Activated CD4-positive, alpha-beta T cell treated with anti-CD3 and anti-CD28 coated beads for 48 hours (primary cell): ENCODE measurements around the gene SLC25A41.
"Not testable (repeated sequence)": the region's sequence is repeated elsewhere in the genome, so short reads cannot be mapped to it uniquely, and the experiment has no call there.

ENCODE experiments used
- DNase-seq: peaks from one replicate; pipeline ENCODE4 v3.0.0-alpha.2; 2020

SLC25A41 gene

DNA sequence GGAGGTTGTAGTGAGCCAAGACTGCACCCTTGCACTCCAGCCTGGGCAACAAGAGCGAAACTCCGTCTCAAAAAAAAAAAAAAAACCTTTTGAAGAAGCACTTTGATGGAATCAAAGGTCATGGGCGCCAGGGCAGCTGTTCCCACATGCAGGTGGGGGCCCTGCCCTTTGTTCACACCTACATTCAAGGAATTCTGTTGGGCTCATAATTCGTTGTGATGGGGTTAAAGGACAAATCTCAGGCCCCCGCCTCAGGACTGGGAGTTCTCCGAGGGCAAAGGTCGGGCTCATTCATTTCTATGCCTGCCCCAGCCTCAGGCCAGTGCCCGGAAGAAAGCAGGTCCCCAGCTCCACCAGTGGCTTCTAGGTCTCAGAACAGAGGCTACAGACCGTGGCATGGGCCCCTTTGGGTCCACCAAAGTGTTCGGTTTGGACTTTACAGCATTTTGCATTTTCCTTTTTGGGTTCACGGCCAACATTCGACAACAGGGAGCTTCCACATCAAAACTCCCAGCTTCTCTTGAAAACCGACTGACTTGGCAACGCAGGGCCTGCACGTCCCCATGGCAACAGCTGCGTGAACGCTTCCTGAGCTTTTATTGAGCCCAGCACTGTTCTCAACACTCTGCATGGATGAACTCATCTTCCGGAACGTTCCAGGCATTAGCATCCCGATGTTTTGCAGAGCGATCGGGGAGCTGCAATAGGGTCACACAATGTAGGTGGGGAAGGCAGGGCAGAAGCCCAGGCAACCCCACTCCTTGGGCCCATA is 30.5 kb downstream of the SLC25A41 start:
- no peak for DNase-seq

DNA sequence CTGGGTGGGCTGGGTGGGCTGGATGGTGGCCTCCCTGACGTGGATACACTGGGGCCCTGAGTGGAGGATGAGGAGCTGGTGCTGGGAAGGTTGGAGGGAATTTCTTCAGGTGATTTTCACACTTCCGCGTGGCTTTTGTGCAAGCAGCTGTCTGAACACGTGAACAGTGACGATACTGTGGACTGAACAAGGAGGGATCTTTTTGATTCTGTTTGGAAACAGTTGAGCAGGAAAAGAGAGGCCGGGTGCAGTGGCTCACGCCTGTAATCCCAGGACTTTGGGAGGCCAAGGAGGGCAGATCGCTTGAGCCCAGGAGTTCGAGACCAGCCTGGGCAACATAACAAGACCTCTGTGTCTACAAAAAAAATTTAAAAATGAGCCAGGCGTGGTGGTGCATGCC is 31.5 kb downstream of the SLC25A41 start:
- DNase-seq = no peak

DNA sequence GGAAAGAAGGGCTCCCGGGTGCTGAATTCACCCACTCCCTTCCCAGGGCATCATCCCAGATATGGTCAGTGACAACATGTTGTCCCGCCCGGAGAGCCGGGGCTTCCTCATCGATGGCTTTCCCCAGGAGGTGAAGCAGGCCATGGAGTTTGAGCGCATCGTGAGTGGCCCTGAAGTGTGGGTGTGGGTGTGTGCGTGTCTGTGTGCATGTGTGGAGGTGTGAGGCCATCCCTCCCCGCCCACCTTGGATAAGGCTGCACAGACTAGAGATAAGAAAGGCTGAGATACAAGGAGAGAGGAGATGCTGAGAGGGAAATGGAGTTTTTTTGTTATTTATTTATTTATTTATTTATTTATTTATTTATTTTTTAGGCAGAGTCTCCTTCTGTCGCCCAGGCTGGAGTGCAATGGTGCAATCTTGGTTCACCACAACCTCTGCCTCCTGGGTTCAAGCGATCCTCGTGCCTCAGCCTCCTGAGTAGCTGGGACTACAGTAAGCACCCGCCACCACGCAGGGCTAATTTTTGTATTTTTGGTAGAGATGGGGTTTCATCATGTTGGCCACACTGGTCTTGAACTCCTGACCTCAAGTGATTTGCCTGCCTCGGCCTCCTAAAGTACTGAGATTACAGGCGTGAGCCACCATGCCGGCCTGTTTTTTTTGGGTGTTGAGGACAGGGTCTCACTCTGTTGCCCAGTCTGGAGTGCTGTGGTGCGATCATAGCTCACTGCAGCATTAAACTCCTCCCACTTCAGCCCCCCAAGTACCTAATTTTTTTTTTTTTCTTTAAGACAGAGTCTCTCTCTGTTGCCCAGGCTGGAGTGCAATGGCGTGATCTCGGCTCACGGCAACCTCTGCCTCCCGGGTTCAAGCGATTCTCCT is 33.3 kb downstream of the SLC25A41 start:
- not testable (repeated sequence) for DNase-seq

DNA sequence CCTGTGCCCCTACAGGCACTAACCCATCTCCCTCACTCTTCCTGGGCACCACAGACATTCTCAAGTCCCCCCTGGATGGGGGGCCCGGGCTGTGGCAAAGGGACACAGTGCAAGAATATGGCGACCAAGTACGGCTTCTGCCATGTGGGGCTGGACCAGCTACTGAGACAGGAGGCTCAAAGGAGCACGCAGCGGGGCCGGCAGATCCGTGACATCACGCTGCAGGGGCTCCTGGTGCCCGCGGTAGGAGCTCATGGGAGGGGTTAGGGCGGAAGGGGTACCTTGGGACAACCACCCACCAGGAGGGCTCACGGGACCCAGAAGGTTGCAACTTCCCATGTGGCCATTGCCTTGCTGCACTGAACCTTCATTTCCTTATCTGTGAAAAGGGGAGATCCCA is 37.3 kb downstream of the SLC25A41 start:
- no peak for DNase-seq

DNA sequence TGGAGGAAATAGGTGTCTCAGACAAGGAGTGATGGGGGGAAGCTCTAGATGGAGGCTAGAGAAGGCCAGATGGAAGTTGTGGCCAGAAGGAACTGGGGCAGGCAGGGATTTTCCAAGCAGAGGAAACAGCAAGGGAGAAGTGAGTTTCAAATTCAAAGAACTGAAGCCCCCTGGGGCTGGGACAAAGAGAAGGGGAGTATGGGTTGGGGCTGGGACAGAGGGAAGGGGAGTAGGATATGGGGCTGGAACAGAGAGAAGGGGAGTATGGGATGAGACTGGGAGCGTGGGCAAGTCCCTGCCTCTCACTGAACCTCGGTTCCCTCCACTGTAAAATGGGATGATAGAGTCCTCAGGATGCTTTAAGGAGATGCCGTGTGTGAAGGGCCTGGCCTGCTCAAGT is 38.7 kb downstream of the SLC25A41 start:
- no peak for DNase-seq

DNA sequence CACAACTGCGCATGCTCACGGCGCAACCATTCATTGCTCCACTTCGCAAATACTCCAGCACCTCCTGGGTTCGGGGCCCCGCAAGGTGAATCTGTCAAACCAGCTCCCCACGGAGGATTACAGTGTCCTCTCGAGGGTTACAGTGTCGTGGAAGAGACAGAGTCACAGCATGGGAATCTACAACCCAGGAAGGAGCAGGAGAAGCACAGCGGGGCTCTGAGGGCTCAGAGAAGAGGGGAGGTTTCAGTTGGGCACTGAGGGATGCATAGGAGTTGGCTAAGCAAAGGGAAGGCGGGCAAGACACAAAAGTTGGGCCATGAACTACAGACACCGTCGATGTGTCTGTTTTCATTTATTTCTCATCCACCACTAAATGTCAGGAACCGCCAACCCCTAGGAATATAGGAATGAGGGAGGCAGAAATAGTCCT is 39.6 kb downstream of the SLC25A41 start:
- DNase-seq = no peak

DNA sequence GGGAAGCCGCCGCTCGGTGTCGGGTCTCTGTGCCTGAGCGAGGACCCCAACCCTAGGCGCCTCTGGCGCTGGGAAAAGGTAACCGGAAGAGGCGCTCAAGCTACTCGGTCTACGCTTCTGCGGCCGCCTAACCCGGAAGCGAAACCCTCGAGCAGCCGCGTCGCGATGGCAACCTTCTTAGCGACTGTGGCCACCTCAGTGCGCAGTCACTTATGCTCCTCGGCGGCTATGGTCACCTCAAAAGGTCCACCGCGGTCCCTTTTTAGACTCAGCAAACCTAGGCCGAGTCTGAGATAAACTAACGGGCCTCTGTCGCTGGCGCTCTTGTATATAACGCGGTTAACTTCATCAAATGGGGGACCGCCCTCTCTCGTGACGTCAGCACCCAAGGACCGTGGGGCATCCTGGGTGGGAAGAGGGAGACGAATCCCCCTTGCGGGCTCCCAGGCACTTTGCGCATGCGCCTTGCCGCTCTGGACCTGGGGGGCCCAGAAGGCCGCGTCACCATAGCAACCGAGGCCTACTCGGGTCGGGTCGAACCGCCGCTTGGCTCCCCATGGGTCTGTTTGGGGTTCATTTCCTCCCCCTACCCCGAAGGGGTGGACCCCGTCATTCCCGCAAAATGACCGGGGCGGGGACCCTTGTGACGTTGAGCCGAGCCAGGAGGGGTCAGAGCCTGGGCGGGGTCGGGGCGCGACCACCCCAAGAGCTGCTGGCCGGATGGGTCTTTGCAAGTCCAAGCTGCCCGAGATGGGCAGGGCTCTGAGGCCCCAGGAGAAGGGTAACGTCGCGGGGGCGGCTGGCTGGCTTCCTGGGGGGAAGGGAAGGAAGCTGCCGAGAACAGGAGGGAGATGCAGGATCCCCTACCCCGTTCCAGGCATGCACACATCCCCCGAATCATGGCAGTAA is 40.2 kb downstream of the SLC25A41 start, which contains the start of gene GTF2F1:
TSS of gene GTF2F1 (minus strand) at position 91 of the 909 bp plus-strand sequence. CDS start 169 bp downstream, outside the sequence.
- DNase-seq = peak; percentile 96

DNA sequence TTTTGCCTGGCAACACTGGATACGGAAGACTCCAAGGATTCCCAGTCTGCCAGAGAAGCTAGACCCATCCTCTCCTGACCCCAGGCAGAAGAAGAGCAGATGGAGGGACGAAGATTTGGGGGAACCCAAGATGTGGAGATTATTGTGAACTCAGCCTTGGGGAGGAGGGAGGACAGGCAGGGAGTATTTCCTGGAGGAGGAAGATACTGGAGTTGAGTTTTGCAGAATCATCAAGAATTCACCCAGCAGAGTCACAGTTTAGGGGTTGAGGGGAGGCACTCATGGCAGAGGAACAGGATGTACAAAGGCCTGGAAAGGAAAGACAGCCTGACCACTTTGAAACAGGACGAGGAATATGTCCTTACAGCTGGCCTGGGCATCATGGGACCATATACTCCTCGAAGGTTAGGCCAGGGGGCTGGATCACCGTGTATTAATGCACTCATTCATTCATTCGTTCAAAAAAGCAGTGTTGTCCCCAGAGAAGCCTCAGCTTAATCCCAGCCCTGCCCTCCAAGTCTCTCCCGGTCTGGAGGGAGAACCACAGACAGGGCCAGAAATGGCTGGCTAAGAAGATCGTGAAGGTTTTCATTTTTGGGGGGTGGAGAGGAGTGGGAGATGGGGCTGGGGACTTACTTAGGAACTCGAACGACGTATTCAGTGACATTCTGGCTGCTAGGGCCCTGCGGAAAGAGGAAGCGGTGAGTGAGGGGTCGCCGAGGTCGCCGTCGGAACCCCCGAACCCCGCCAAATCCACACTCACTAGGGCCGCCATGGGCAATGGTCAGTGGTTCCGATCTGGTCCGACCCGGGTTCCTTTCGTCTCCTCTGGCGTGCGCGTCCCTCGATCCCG is 41.1 kb downstream of the SLC25A41 start:
- no peak for DNase-seq

DNA sequence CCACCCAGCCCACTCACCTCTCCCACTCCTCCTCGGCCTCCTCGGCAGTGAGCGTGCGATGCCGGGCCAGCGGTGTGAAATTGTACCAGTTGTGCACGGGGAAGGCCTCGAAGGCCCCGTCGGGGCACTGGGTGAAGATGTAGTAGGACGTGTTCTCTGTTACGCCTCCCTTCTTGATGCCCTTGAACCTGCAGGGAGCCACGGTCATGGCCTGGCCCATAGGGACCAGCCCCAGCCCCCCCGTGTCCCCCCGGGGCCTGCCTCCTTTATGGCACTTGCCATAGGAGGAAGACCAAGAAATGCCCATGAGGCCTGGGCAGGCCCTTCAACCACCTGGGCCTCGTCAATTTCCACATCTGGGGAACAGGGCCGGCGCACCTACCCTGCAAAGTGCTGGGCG is 46.2 kb downstream of the SLC25A41 start:
- DNase-seq = no peak

DNA sequence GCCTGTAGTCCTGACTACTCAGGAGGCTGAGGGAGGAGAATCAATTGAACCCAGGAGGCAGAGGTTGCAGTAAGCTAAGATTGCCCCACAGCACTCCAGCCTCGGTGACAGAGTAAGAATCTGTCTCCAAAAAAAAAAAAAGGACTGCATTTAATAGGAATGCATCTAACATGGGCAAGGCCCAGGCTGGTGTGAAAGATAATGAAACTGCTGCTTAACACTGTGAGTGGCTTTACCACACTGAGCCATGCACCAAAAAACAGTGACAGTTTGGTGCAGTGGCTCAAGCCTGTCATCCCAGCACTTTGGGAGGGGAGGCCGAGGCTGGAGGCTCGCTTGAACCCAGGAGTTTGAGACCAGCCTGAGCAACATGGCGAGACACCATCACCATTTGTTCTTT is 49.2 kb downstream of the SLC25A41 start:
- DNase-seq = no peak

DNA sequence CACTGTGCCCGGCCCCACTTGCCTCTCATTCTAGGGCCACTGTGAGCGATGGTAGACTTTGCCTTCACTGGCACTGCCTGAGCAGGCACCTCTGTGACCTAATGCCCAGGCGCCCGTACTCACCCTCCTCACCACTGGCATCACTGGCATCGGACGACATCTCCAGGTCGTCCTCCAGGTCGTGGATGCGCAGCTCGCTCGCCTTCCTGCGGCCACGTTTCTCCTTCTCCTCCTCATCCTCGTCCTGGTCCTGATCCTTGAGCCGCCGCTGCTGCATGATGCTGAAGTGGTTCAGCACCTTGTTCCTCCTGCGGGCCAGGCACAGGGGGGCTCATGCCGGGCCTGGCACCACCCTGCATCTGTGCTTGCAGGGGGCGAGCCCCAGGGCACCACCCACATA is 50.4 kb downstream of the SLC25A41 start:
- no peak for DNase-seq

DNA sequence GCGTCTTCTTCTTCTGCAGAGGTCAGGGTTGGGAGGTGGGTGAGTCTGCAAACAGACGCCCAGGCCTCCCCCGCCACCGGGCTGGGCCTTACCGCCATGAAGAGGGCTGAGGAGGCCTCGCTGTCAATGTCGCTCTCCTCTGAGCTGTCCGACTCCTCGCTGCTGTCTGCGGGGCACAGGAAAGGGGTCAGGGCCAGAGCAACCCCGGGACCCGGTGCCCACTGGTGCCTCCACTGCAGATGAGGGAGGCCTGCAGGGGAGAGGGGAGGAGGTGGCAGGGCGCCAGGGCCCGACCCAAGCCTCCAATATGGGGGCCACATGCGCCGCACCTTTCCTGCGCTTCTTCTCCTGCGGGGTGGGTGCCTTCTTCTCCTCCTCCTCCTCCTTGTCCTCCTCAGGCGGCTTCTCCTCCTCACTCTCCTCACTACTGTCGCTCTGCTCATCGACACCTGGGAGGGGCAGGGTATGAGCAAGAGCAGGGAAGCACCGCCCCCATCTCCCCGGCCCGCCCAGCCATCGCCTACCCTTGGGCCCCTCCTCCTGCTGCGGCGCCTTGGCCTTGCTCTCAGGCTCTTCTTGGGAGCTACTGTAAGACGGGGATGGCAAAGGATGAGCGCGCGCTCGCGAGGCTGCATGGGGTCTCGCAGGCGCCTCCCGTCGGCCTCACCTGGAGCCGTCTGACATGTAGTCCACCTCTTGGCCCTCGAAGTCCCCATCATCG is 52.4 kb downstream of the SLC25A41 start:
- no peak for DNase-seq

DNA sequence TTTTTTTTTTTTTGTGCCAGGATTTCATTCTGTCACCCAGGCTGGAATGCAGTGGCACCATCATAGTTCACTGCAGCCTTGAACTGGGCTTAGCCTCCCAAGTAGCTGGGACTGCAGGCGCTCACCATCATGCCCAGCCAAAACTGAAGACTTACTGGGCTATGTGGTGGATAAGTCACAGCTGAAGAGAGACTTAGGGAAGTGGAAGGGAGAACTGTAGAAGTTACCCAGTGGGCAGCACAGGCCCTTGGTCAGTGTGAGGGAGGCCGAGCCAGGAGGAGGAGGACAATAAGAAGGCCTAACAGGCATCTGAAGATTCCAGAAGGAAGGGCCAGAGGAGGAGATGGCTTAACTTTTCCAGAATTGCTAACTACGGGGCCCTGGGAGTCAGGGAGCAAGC is 53.8 kb downstream of the SLC25A41 start:
- DNase-seq = no peak

DNA sequence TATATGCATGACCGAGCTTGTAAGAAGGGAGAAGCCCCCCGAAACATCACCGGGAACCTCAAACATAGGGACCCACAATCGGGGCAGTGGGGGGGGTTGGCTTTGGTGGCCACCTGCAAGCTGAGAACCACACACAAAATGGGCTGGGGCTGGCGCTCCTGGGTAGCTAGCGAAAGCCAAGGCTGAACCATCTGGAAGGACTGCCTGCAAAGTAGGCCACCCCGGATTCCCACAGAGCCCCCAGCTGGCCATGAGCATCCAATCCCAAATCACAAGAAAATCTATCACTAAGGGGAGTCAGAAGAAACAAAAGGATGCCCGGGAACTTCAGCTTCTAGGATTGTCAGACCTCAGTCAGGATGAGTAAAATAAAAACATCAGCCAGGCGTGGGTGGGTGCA is 55.1 kb downstream of the SLC25A41 start:
- DNase-seq = no peak

DNA sequence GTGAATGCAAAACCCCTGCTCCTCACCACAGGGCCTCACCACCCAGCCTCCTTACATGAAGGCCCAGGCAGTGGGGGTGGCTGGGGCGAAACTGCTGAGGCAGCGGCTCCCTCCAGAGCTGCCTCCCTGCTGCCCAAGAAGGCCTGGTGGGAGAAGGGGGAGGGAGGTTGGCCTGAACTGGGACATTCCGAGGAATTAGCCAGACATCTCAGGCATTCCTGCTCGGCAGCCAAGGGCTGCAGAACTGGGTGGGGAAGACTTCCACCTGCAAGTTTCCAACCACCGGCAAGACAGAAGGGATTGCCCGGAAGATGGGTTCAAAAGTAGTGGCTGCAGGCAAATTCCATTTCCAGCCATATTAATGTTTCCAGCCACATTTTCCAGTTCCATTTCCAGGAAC is 55.5 kb downstream of the SLC25A41 start:
- no peak for DNase-seq

DNA sequence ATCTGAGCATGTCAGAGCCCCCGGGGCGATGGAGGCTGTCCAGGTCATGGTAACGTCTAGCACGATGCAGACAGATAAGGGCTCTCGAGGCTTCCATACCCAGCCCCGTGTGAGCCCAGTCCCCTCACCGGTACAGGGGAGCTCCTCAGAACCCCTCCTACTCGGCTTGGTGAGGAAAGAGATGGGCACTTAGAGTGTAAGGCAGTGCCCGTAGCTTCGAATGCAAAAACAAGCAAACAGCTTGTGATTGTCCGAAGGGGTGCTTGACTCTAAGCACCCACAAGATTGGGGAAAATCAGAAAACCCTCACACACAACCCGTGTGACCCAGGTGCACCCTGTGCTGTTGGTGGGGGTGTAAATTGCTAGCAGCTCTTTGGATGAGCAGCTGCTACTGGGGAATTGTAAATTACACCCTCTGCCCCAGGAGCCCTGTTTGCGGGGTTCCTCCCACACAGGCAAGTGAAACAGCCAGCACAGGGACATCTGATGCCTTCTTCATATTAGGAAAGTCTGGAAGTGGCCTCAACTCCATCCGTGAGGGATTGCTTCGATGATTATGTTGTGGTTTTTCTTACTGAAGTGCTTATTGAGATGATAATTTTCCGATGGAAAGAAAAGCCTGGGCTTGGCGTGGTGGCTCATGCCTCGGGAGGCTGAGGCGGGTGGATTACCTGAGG is 56.9 kb downstream of the SLC25A41 start:
- DNase-seq = no peak
